ENCODE data around the gene MTX1.

GRCh38 chr1:155167166-155168104 is 41.1 kb upstream of the MTX1 start:
- no peak for TF ChIP-seq ZNF274 (IDR thresholded peaks at IDR 0.05; ENCODE audit: low read depth, low read length)
- TF ChIP-seq YY1 (IDR thresholded peaks at IDR 0.05; ENCODE audit: insufficient read depth, insufficient read length) = no peak
